Activated B cell treated with CpG ODN at 0.5 μM for 24 hours (primary cell): Measurements from ENCODE around the gene COA8. TPM values are rescaled to one million over a fixed set of nuclear protein-coding genes. Genes with fewer than 3 reads are reported as not detected.

Source experiments
- ATAC-seq: fragments of 200-7000 bp; cut with Tn5 transposase; one replicate; pipeline ENCODE4 v1.10.0; 2021; ENCODE audit warnings: low read depth, mild to moderate bottlenecking, moderate library complexity
- CTCF ChIA-PET: fragments of 350-600 bp; sonication (Branson Sonifier 250); formaldehyde crosslinking; loops from one replicate; lab custom pipeline; 2021; ENCODE audit warnings: antibody characterized with exemption; lab: Charles Lee
- POLR2A ChIA-PET: fragments of 350-600 bp; sonication (Branson Sonifier 250); formaldehyde crosslinking; loops from one replicate; lab custom pipeline; 2021; ENCODE audit warnings: antibody characterized with exemption; lab: Charles Lee
- DNase-seq: peaks from one replicate; pipeline ENCODE4 v3.0.0; 2022
- H3K27ac Mint-ChIP-seq: one replicate; pipeline ENCODE4 v1.8.0; 2020; ENCODE audit warnings: mixed read lengths
- H3K27me3 Mint-ChIP-seq: one replicate; pipeline ENCODE4 v1.8.0; 2021; ENCODE audit warnings: mixed read lengths
- H3K36me3 Mint-ChIP-seq: one replicate; pipeline ENCODE4 v1.8.0; 2021; ENCODE audit warnings: low read depth, mixed read lengths
- H3K4me1 Mint-ChIP-seq: one replicate; pipeline ENCODE4 v1.8.0; 2021; ENCODE audit warnings: mixed read lengths
- H3K4me3 Mint-ChIP-seq: one replicate; pipeline ENCODE4 v1.8.0; 2020; ENCODE audit warnings: mild to moderate bottlenecking, mixed read lengths
- H3K9me3 Mint-ChIP-seq: one replicate; pipeline ENCODE4 v1.8.0; 2020; ENCODE audit warnings: mixed read lengths
- CTCF ChIP-seq: fragments of 200-600 bp; IDR thresholded peaks from one replicate; pipeline ENCODE4 v1.8.0; 2022; ENCODE audit warnings: antibody characterized with exemption, mild to moderate bottlenecking
- intact Hi-C: fragments of 100-400 bp; cut with micrococcal nuclease; formaldehyde crosslinking; loops from one replicate; pipeline ENCODE4 v1.15.1; 2024
- total RNA-seq: library from RNA; stranded (reverse); gene quantifications from 2 replicates; pipeline ENCODE4 v1.2.3, GENCODE V29; 2022

COA8 gene
- total RNA-seq, 1 donor from 2014 or later: 28.4 TPM

DNA sequence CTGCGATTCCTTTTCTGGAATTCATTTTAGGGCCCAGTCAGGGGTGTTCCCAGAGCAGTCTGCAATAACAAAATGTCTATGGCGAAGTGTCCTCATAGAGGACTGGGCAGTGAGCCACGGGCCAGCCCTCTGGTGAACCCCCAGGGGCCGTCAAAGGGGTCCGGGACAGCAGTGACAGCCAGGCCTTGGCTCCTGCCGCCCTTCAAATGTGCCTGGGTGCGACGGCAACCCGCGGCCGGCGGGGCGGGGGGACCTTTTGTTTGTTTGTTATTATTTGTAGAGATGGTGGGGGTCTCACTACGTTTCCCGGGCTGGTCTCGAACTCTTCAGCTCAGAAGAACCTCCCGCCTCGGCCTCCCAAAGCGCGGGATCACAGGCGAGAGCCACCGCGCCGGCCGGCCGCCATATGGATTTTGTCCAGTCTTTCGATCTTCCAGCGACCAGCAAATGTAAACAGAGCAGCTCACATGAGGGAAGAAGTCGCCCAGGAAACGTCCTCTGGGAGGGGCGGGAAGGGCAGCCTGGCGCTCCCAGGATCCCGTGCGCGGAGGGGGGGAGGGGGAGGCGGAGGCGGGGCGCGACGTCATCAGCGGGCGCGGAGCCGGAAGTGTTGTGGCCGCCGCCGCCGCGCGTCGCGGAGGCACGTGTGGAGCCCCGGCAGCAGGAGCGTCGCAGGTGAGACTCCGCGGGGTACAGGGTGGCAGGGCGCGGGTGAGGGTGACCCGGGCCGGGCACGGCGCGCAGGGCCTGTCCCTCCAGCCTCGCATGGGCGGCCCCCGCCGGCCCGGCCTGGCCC lies 34.0 kb upstream of the COA8 start, which contains the start of gene TRMT61A:
Gene TRMT61A (plus strand): TSS at position 610 of the 796 bp plus-strand sequence. CDS start 783 bp downstream, outside the sequence.
- peak within 1 kb of the TSS; percentile 96 for H3K27ac Mint-ChIP-seq
- ChIA-PET POLR2A (interaction anchor here (0.6 to 1.4 kb wide), 13 partner anchors 8 to 895 kb away, joined by 3 to 8 read pairs (median 3); partner anchors contain the start of genes BAG5, CDC42BPB, COA8 and EIF5), CTCF (interaction anchor here (3.3 kb wide), 1 partner anchor 10 kb away, joined by 16 read pairs; no protein-coding TSS in a partner anchor)
- H3K9me3 Mint-ChIP-seq: no peaks in the 10 kb centered on the region
- intact Hi-C loops: loop anchor here (1.0 to 10.0 kb wide), 4 partner anchors 7 to 764 kb away; partner anchors contain the start of genes EIF5 and MARK3
- TF ChIP-seq CTCF: no peak
- H3K27me3 Mint-ChIP-seq: no peaks in the 10 kb centered on the region
- peaks cover 18% of the 10 kb centered on the region for H3K36me3 Mint-ChIP-seq
- ATAC-seq (peak; percentile 26), DNase-seq (peak; percentile 65)
- H3K4me3 Mint-ChIP-seq: peak within 1 kb of the TSS; percentile 92
- peaks cover 62% of the 10 kb centered on the region for H3K4me1 Mint-ChIP-seq

GRCh38 chr14:103529383-103530365 lies 33.1 kb upstream of the COA8 start:
- ChIA-PET CTCF (interaction anchor here (1.4 to 3.3 kb wide), 2 partner anchors 11 kb away, joined by 5 to 16 read pairs; no protein-coding TSS in a partner anchor), POLR2A (interaction anchor here (0.6 to 1.4 kb wide), 6 partner anchors 9 to 247 kb away, joined by 3 to 4 read pairs (median 4); partner anchors contain the start of genes BAG5 and COA8)
- Mint-ChIP-seq H3K36me3 (peaks cover 20% of the 10 kb centered on the region), H3K4me3 (peak overlapping the region; percentile 92), H3K4me1 (peaks cover 61% of the 10 kb centered on the region), H3K27me3 (no peaks in the 10 kb centered on the region), H3K9me3 (no peaks in the 10 kb centered on the region), H3K27ac (peak overlapping the region; percentile 89)
- intact Hi-C loops: loop anchor here (1.0 to 10.0 kb wide), 4 partner anchors 8 to 765 kb away; partner anchors contain the start of genes EIF5 and MARK3
- ATAC-seq (no peak), DNase-seq (no peak)
- no peak for TF ChIP-seq CTCF

- Mint-ChIP-seq H3K4me1 (peaks cover 57% of the 10 kb centered on the region), H3K27ac (peak overlapping the region; percentile 50), H3K9me3 (no peaks in the 10 kb centered on the region), H3K36me3 (peaks cover 22% of the 10 kb centered on the region), H3K27me3 (no peaks in the 10 kb centered on the region), H3K4me3 (peak overlapping the region; percentile 92)
- DNase-seq (no peak), ATAC-seq (no peak)
- intact Hi-C loops: no loop called here
- no peak for TF ChIP-seq CTCF
- ChIA-PET CTCF (interaction anchor here (0.9 to 1.4 kb wide), 3 partner anchors 9 to 16 kb away, joined by 4 to 6 read pairs (median 5); no protein-coding TSS in a partner anchor), POLR2A (interaction anchor here (1.3 kb wide), 1 partner anchor 32 kb away, joined by 4 read pairs; the partner anchor contains the start of genes BAG5 and COA8)
These were observed 32.4 kb upstream of the COA8 start for GRCh38 chr14:103530390-103530789.

- Mint-ChIP-seq H3K9me3 (no peaks in the 10 kb centered on the region), H3K4me1 (peaks cover 52% of the 10 kb centered on the region), H3K4me3 (no peak overlapping the region), H3K27ac (no peak overlapping the region), H3K27me3 (no peaks in the 10 kb centered on the region), H3K36me3 (peaks cover 22% of the 10 kb centered on the region)
- no peak for ATAC-seq
- CTCF ChIA-PET: interaction anchor here (0.9 to 1.4 kb wide), 3 partner anchors 9 to 16 kb away, joined by 4 to 6 read pairs (median 5); no protein-coding TSS in a partner anchor
- DNase-seq: no peak
- no peak for TF ChIP-seq CTCF
- intact Hi-C loops: no loop called here
- POLR2A ChIA-PET: no interaction called here
These were observed 31.9 kb upstream of the COA8 start for GRCh38 chr14:103530831-103531230.
